Gastroesophageal sphincter (tissue), 2 donors: ENCODE data around the gene BAX.

Experiments used
- POLR2A ChIP-seq, 2 donors: fragments of 450-650 bp; IDR thresholded peaks; one replicate each; pipeline ENCODE4 v1.6.1; 2017; ENCODE audit warnings: antibody characterized with exemption in 2 of 2, mild to moderate bottlenecking in 2 of 2, moderate library complexity in 1 of 2
- POLR2AphosphoS5 ChIP-seq: sonication (generic); formaldehyde crosslinking; IDR thresholded peaks from one replicate; pipeline ENCODE4 v1.6.1; 2017; ENCODE audit warnings: antibody characterized with exemption

- TF ChIP-seq POLR2AphosphoS5 = no peak
- peak in 1 of 2 donors; percentile 11 for TF ChIP-seq POLR2A (IDR thresholded peaks at IDR 0.05)
Measured at GRCh38 chr19:48968179-48968661, 13.5 kb downstream of the BAX start.
